PC-9 (cell line): ENCODE measurements around the gene ALK. TPM values are rescaled to one million over a fixed set of nuclear protein-coding genes. Genes with fewer than 3 reads are reported as not detected.

Experiments
- BruUV-seq: library from RNA; stranded (reverse); fragments of 400-500 nt; replicated peaks from 2 replicates; lab custom pipeline; 2021; lab: Mats Ljungman, UMichigan
- CTCF ChIA-PET: fragments of 300-600 bp; sonication (Branson Sonifier 250); formaldehyde crosslinking; loops from one replicate; lab custom pipeline; 2022; ENCODE audit warnings: antibody characterized with exemption; lab: Charles Lee
- POLR2A ChIA-PET: fragments of 300-600 bp; sonication (Branson Sonifier 250); formaldehyde crosslinking; loops from one replicate; lab custom pipeline; 2022; ENCODE audit warnings: antibody characterized with exemption; ENCODE audit not compliant: unreplicated experiment; lab: Charles Lee
- DNase-seq, 2 experiments: peaks; one replicate each; pipeline versions ENCODE4 v3.0.0 to v3.0.0-alpha.2; 2015 to 2022; ENCODE audit warnings: mixed read lengths in 1 of 2
- H2AFZ ChIP-seq: fragments of 200-600 bp; sonication (generic); 2 replicates; pipeline ENCODE4 v1.8.1; 2017; ENCODE audit warnings: antibody characterized with exemption
- H3F3A ChIP-seq: fragments of 200-600 bp; sonication (generic); 2 replicates; pipeline ENCODE4 v1.8.1; 2017; ENCODE audit warnings: antibody characterized with exemption, mild to moderate bottlenecking, low read depth; ENCODE audit not compliant: insufficient read depth
- H3K27ac ChIP-seq: fragments of 200-600 bp; sonication (generic); 2 replicates; pipeline ENCODE4 v1.6.1; 2016; ENCODE audit warnings: mixed run types
- H3K27me3 ChIP-seq: fragments of 200-600 bp; sonication (generic); 2 replicates; pipeline ENCODE4 v1.6.1; 2016; ENCODE audit warnings: low read depth, mixed run types; ENCODE audit not compliant: insufficient read depth
- H3K36me3 ChIP-seq: fragments of 200-600 bp; sonication (generic); 2 replicates; pipeline ENCODE4 v1.6.1; 2016; ENCODE audit warnings: low read depth, mixed run types
- H3K4me1 ChIP-seq: fragments of 200-600 bp; sonication (generic); replicated peaks from 2 replicates; pipeline ENCODE4 v1.6.1; 2016; ENCODE audit warnings: mixed run types; ENCODE audit not compliant: insufficient read depth
- H3K4me2 ChIP-seq: fragments of 200-600 bp; sonication (generic); 2 replicates; pipeline ENCODE4 v1.6.1; 2017; ENCODE audit warnings: mixed run types
- H3K4me3 ChIP-seq: fragments of 200-600 bp; sonication (generic); 2 replicates; pipeline ENCODE4 v1.6.1; 2016; ENCODE audit warnings: mixed run types
- H3K79me2 ChIP-seq: fragments of 200-600 bp; sonication (generic); 2 replicates; pipeline ENCODE4 v1.6.1; 2017; ENCODE audit warnings: low read depth, mixed run types
- H3K9me2 ChIP-seq: fragments of 200-600 bp; sonication (generic); 2 replicates; pipeline ENCODE4 v1.8.1; 2017; ENCODE audit warnings: mild to moderate bottlenecking; ENCODE audit not compliant: insufficient read depth
- H3K9me3 ChIP-seq: fragments of 200-600 bp; sonication (generic); 2 replicates; pipeline ENCODE4 v1.8.1; 2016; ENCODE audit warnings: low read depth; ENCODE audit not compliant: insufficient read depth
- H4K20me1 ChIP-seq: fragments of 200-600 bp; sonication (generic); 2 replicates; pipeline ENCODE4 v1.8.1; 2017; ENCODE audit not compliant: insufficient read depth
- EZH2 ChIP-seq: fragments of 200-600 bp; sonication (generic); IDR thresholded peaks from 2 replicates; pipeline ENCODE4 v1.8.0; 2017; ENCODE audit warnings: antibody characterized with exemption, low read depth
- intact Hi-C: fragments of 100-400 bp; cut with micrococcal nuclease; formaldehyde crosslinking; loops from one replicate; pipeline ENCODE4 v1.10.0; 2022; ENCODE audit not compliant: unreplicated experiment
- total RNA-seq: library from RNA; stranded (reverse); gene quantifications from 2 replicates; pipeline ENCODE4 v1.2.3, GENCODE V29; 2021
- TF ChIP-seq, protein P1 (sequence below): fragments of 200-600 bp; sonication (generic); conservative IDR thresholded peaks from 2 replicates; pipeline ENCODE4 v1.6.1; 2017; ENCODE audit warnings: mixed run types, antibody characterized with exemption, mild to moderate bottlenecking, moderate library complexity

The ALK gene
- total RNA-seq, 1 experiment from 2014 or later: not detected

GRCh38 chr2:29482348-29482747 is 439.0 kb downstream of the ALK start:
- H3K9me2 ChIP-seq: no peaks in the 10 kb centered on the region
- H4K20me1 ChIP-seq: no peaks in the 10 kb centered on the region
- no peaks in the 10 kb centered on the region for H3K4me1 ChIP-seq
- no peaks in the 10 kb centered on the region for H3K79me2 ChIP-seq
- TF ChIP-seq, protein P1, sequence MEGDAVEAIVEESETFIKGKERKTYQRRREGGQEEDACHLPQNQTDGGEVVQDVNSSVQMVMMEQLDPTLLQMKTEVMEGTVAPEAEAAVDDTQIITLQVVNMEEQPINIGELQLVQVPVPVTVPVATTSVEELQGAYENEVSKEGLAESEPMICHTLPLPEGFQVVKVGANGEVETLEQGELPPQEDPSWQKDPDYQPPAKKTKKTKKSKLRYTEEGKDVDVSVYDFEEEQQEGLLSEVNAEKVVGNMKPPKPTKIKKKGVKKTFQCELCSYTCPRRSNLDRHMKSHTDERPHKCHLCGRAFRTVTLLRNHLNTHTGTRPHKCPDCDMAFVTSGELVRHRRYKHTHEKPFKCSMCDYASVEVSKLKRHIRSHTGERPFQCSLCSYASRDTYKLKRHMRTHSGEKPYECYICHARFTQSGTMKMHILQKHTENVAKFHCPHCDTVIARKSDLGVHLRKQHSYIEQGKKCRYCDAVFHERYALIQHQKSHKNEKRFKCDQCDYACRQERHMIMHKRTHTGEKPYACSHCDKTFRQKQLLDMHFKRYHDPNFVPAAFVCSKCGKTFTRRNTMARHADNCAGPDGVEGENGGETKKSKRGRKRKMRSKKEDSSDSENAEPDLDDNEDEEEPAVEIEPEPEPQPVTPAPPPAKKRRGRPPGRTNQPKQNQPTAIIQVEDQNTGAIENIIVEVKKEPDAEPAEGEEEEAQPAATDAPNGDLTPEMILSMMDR: no peak
- no peak overlapping the region for H3K4me2 ChIP-seq
- H3K27ac ChIP-seq: no peak overlapping the region
- peaks cover 84% of the 10 kb centered on the region for H3K27me3 ChIP-seq
- no TSS peak for BruUV-seq
- ChIA-PET POLR2A (no interaction called here), CTCF (interaction anchor here (0.6 kb wide), 1 partner anchor 139 kb away, joined by 16 read pairs; no protein-coding TSS in a partner anchor)
- H3K36me3 ChIP-seq: no peaks in the 10 kb centered on the region
- no peaks in the 10 kb centered on the region for H3F3A ChIP-seq
- intact Hi-C loops: loop anchor here (10.0 kb wide), 1 partner anchor 528 kb away; no protein-coding TSS in a partner anchor
- no peaks in the 10 kb centered on the region for H3K9me3 ChIP-seq
- no peak overlapping the region for H3K4me3 ChIP-seq
- no peak overlapping the region for H2AFZ ChIP-seq
- DNase-seq: no peak

- H3K9me3 ChIP-seq: no peaks in the 10 kb centered on the region
- intact Hi-C loops: loop anchor here (10.0 kb wide), 1 partner anchor 527 kb away; no protein-coding TSS in a partner anchor
- no peaks in the 10 kb centered on the region for H3K4me1 ChIP-seq
- no peaks in the 10 kb centered on the region for H3F3A ChIP-seq
- H3K27me3 ChIP-seq: peaks cover 85% of the 10 kb centered on the region
- no peak overlapping the region for H2AFZ ChIP-seq
- ChIA-PET CTCF (no interaction called here), POLR2A (no interaction called here)
- no peak overlapping the region for H3K27ac ChIP-seq
- H3K36me3 ChIP-seq: no peaks in the 10 kb centered on the region
- no peak for DNase-seq
- no peaks in the 10 kb centered on the region for H3K79me2 ChIP-seq
- no peak overlapping the region for H3K4me2 ChIP-seq
- no peaks in the 10 kb centered on the region for H4K20me1 ChIP-seq
- H3K4me3 ChIP-seq: no peak overlapping the region
- TF ChIP-seq, protein P1: no peak
- TF ChIP-seq EZH2: no peak
- H3K9me2 ChIP-seq: no peaks in the 10 kb centered on the region
- no TSS peak for BruUV-seq
Observed at GRCh38 chr2:29481313-29481712, 440.1 kb downstream of the ALK start.

- H4K20me1 ChIP-seq: no peaks in the 10 kb centered on the region; the same call in 1 of the 2 replicates
- H3K4me2 ChIP-seq: no peak overlapping the region
- H2AFZ ChIP-seq: no peak overlapping the region
- DNase-seq: no peak
- ChIA-PET CTCF (no interaction called here), POLR2A (no interaction called here)
- TF ChIP-seq, protein P1: no peak
- no peak for TF ChIP-seq EZH2
- no peaks in the 10 kb centered on the region for H3F3A ChIP-seq
- H3K4me1 ChIP-seq: no peaks in the 10 kb centered on the region
- no peaks in the 10 kb centered on the region for H3K9me3 ChIP-seq
- no TSS peak for BruUV-seq
- no peak overlapping the region for H3K4me3 ChIP-seq
- H3K36me3 ChIP-seq: no peaks in the 10 kb centered on the region
- H3K27ac ChIP-seq: no peak overlapping the region
- no peaks in the 10 kb centered on the region for H3K79me2 ChIP-seq
- intact Hi-C loops: loop anchor here (10.0 kb wide), 1 partner anchor 526 kb away; no protein-coding TSS in a partner anchor
- no peaks in the 10 kb centered on the region for H3K9me2 ChIP-seq
- peaks cover 91% of the 10 kb centered on the region for H3K27me3 ChIP-seq
Observed at GRCh38 chr2:29480426-29480825, 441.0 kb downstream of the ALK start.
